H9 (cell line): Measurements from ENCODE around the gene CDH23. TPM values are rescaled to one million over a fixed set of nuclear protein-coding genes. Genes with fewer than 3 reads are reported as not detected.

Experiments
- DNase-seq: peaks from one replicate; pipeline ENCODE4 v3.0.0-alpha.2; 2017
- H2AFZ ChIP-seq: one replicate; pipeline ENCODE4 v1.6.1; 2013; ENCODE audit warnings: mild to moderate bottlenecking, low read length, control low read depth, moderate library complexity
- H2AK5ac ChIP-seq: 2 replicates; pipeline ENCODE4 v1.6.1; 2013; ENCODE audit warnings: low read length, control low read depth, mixed read lengths; ENCODE audit not compliant: insufficient read length
- H2BK120ac ChIP-seq: one replicate; pipeline ENCODE4 v1.6.1; 2013; ENCODE audit warnings: low read depth, mild to moderate bottlenecking, low read length, control low read depth, inconsistent platforms; ENCODE audit not compliant: poor library complexity, severe bottlenecking
- H2BK12ac ChIP-seq: 2 replicates; pipeline ENCODE4 v1.6.1; 2013; ENCODE audit warnings: low read length, control low read depth, mixed read lengths, low read depth; ENCODE audit not compliant: insufficient read length
- H2BK15ac ChIP-seq: 2 replicates; pipeline ENCODE4 v1.6.1; 2013; ENCODE audit warnings: low read depth, low read length, control low read depth
- H2BK20ac ChIP-seq: one replicate; pipeline ENCODE4 v1.6.1; 2013; ENCODE audit warnings: low read depth, mild to moderate bottlenecking, low read length, control low read depth, inconsistent platforms; ENCODE audit not compliant: poor library complexity, severe bottlenecking
- H2BK5ac ChIP-seq: 2 replicates; pipeline ENCODE4 v1.6.1; 2013; ENCODE audit warnings: low read length, control low read depth, mixed read lengths; ENCODE audit not compliant: insufficient read length
- H3K14ac ChIP-seq: 2 replicates; pipeline ENCODE4 v1.6.1; 2013; ENCODE audit warnings: low read length, control low read depth; ENCODE audit not compliant: insufficient read depth
- H3K18ac ChIP-seq: 2 replicates; pipeline ENCODE4 v1.6.1; 2013; ENCODE audit warnings: low read depth, mild to moderate bottlenecking, mixed read lengths, low read length, control low read depth; ENCODE audit not compliant: insufficient read length
- H3K23ac ChIP-seq: 2 replicates; pipeline ENCODE4 v1.6.1; 2013; ENCODE audit warnings: low read length, control low read depth, mixed read lengths, low read depth; ENCODE audit not compliant: insufficient read length
- H3K23me2 ChIP-seq: 2 replicates; pipeline ENCODE4 v1.6.1; 2013; ENCODE audit warnings: low read depth, mild to moderate bottlenecking, mixed read lengths, low read length, control low read depth; ENCODE audit not compliant: insufficient read length, poor library complexity, severe bottlenecking
- H3K27ac ChIP-seq: 2 replicates; pipeline ENCODE4 v1.5.1; 2013; ENCODE audit warnings: low read length, control low read depth, mixed read lengths, low read depth; ENCODE audit not compliant: insufficient read length
- H3K27me3 ChIP-seq: 2 replicates; pipeline ENCODE4 v1.6.1; 2013; ENCODE audit warnings: low read length, control low read depth, inconsistent platforms; ENCODE audit not compliant: insufficient read depth
- H3K4ac ChIP-seq: 2 replicates; pipeline ENCODE4 v1.6.1; 2013; ENCODE audit warnings: low read depth, mild to moderate bottlenecking, control low read depth, inconsistent platforms, low read length, moderate library complexity
- H3K4me1 ChIP-seq: 2 replicates; pipeline ENCODE4 v1.6.1; 2013; ENCODE audit warnings: low read length, control low read depth, inconsistent platforms; ENCODE audit not compliant: insufficient read depth
- H3K4me2 ChIP-seq: 2 replicates; pipeline ENCODE4 v1.6.1; 2013; ENCODE audit warnings: low read length, control low read depth, mixed read lengths; ENCODE audit not compliant: insufficient read length, insufficient read depth
- H3K56ac ChIP-seq: 2 replicates; pipeline ENCODE4 v1.6.1; 2013; ENCODE audit warnings: low read depth, mild to moderate bottlenecking, mixed read lengths, low read length, control low read depth; ENCODE audit not compliant: insufficient read length
- H3K79me1 ChIP-seq: 2 replicates; pipeline ENCODE4 v1.6.1; 2013; ENCODE audit warnings: low read depth, mild to moderate bottlenecking, moderate library complexity, low read length, control low read depth, inconsistent platforms; ENCODE audit not compliant: insufficient read depth, poor library complexity, severe bottlenecking
- H3K79me2 ChIP-seq: 2 replicates; pipeline ENCODE4 v1.6.1; 2013; ENCODE audit warnings: low read length, control low read depth, inconsistent platforms; ENCODE audit not compliant: insufficient read depth
- H3K9ac ChIP-seq: 2 replicates; pipeline ENCODE4 v1.6.1; 2013; ENCODE audit warnings: low read length, control low read depth, mixed read lengths; ENCODE audit not compliant: insufficient read length; ENCODE audit errors: extremely low read depth
- H3K9me3 ChIP-seq: one replicate; pipeline ENCODE4 v1.6.1; 2013; ENCODE audit warnings: low read depth, low read length, inconsistent platforms; ENCODE audit not compliant: control insufficient read depth
- H3T11ph ChIP-seq: one replicate; pipeline ENCODE4 v1.6.1; 2013; ENCODE audit warnings: mild to moderate bottlenecking, low read length, control low read depth, inconsistent platforms
- H4K20me1 ChIP-seq: one replicate; pipeline ENCODE4 v1.6.1; 2013; ENCODE audit not compliant: control insufficient read depth, insufficient read length, insufficient read depth
- H4K5ac ChIP-seq: 2 replicates; pipeline ENCODE4 v1.6.1; 2013; ENCODE audit warnings: low read depth, mild to moderate bottlenecking, mixed read lengths, low read length, control low read depth; ENCODE audit not compliant: insufficient read length
- H4K8ac ChIP-seq: replicated peaks from 2 replicates; pipeline ENCODE4 v1.6.1; 2013; ENCODE audit warnings: low read length, control low read depth, mixed read lengths, low read depth; ENCODE audit not compliant: insufficient read length
- H4K91ac ChIP-seq: 2 replicates; pipeline ENCODE4 v1.6.1; 2013; ENCODE audit warnings: low read depth, mild to moderate bottlenecking, moderate library complexity, mixed read lengths, low read length, control low read depth; ENCODE audit not compliant: insufficient read length
- H3K27ac Mint-ChIP-seq, 3 experiments: 2 replicates in 2 of 3; 3 replicates in 1 of 3; pipeline ENCODE4 v1.8.0; 2020 to 2021; ENCODE audit warnings: mixed read lengths in 3 of 3, mild to moderate bottlenecking in 1 of 3, moderate library complexity in 1 of 3
- H3K27me3 Mint-ChIP-seq: 2 replicates; pipeline ENCODE4 v1.8.0; 2021; ENCODE audit warnings: low read depth, mild to moderate bottlenecking, moderate library complexity, mixed read lengths
- H3K36me3 Mint-ChIP-seq, 3 experiments: 2 replicates in 2 of 3; 3 replicates in 1 of 3; pipeline ENCODE4 v1.8.0; 2020 to 2021; ENCODE audit warnings: low read depth in 3 of 3, mixed read lengths in 3 of 3; ENCODE audit not compliant: insufficient read depth in 1 of 3
- H3K4me1 Mint-ChIP-seq, 2 experiments: 2 replicates each; pipeline ENCODE4 v1.8.0; 2020; ENCODE audit warnings: mixed read lengths in 2 of 2
- H3K4me3 Mint-ChIP-seq, 2 experiments: 2 replicates in 1 of 2; 3 replicates in 1 of 2; pipeline ENCODE4 v1.8.0; 2020 to 2021; ENCODE audit warnings: mild to moderate bottlenecking in 2 of 2, mixed read lengths in 2 of 2, moderate library complexity in 1 of 2
- H3K9me3 Mint-ChIP-seq, 2 experiments: 2 replicates in 1 of 2; 3 replicates in 1 of 2; pipeline ENCODE4 v1.8.0; 2020; ENCODE audit warnings: mild to moderate bottlenecking in 2 of 2, mixed read lengths in 2 of 2, moderate library complexity in 1 of 2
- WGBS: extraction: QIAGEN DNeasy Blood & Tissue Kit; methylation state at CpG from one replicate; pipeline ENCODE4 v1.1.7; 2013; ENCODE audit warnings: missing lambda C conversion rate, low lambda C conversion rate, mixed read lengths; ENCODE audit not compliant: insufficient read length; ENCODE audit errors: extremely low coverage; 5-methylcytosine and 5-hydroxymethylcytosine counted together
- total RNA-seq: library from RNA; stranded (reverse); gene quantifications from 2 replicates; pipeline ENCODE4 v1.2.1, GENCODE V29; 2021
- TF ChIP-seq, protein P1 (sequence below): fragments of 200-600 bp; sonication (generic); conservative IDR thresholded peaks from 3 replicates; pipeline ENCODE4 v1.8.0; 2021; ENCODE audit warnings: antibody characterized with exemption, mild to moderate bottlenecking

CDH23 gene
- total RNA-seq, 1 experiment from 2014 or later: 2.1 TPM

DNA sequence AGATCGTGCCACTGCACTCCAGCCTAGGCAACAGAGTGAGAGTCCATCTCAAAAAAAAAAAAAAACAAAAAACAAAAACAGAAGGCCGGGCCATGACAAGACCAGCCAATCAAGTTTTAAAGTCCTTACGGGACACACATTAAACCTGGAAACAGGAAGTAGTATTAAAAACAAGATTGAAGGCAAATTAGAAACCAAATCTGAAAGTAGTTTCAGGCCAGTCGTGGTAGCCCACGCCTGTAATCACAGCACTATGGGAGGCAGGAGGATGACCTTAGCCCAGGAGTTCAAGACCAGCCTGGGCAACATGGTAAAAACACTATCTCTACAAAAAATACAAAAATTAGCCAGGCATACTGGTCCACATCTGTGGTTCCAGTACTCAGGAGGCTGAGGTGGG is 436.2 kb downstream of the CDH23 start:
- Histone ChIP-seq H2BK120ac (no peak overlapping the region), H3K4me1 (peaks cover 7% of the 10 kb centered on the region; the same call in 1 of the 2 replicates), H3T11ph (no peak overlapping the region), H3K4ac (no peak overlapping the region), H3K27me3 (no peaks in the 10 kb centered on the region), H3K23me2 (no peaks in the 10 kb centered on the region), H4K91ac (no peak overlapping the region), H3K9me3 (no peaks in the 10 kb centered on the region), H2BK15ac (no peak overlapping the region), H2AFZ (no peak overlapping the region), H3K79me1 (peaks cover 13% of the 10 kb centered on the region), H3K14ac (no peak overlapping the region), H3K18ac (no peak overlapping the region), H2BK20ac (no peak overlapping the region), H3K56ac (no peak overlapping the region), H4K8ac (no peak overlapping the region), H3K27ac (no peak overlapping the region), H3K23ac (no peak overlapping the region), H2BK5ac (no peak overlapping the region), H4K20me1 (no peaks in the 10 kb centered on the region), H3K4me2 (no peak overlapping the region), H3K9ac (no peak overlapping the region), H2AK5ac (no peak overlapping the region), H3K79me2 (peaks cover 32% of the 10 kb centered on the region; the same call in 1 of the 2 replicates), H2BK12ac (no peak overlapping the region), H4K5ac (no peak overlapping the region)
- H3K9me3 Mint-ChIP-seq: no peaks in the 10 kb centered on the region
- WGBS: no CpG with 5 or more reads among the region's 5 CpGs
- 0 out of 7 replicates have a peak overlapping the region, but pooled peaks of 1 of the 3 experiments have one; percentile 44 for H3K27ac Mint-ChIP-seq
- H3K4me1 Mint-ChIP-seq: peaks cover 22 to 23% of the 10 kb centered on the region in 2 experiments
- H3K36me3 Mint-ChIP-seq: peaks cover 32 to 48% (median 44%) of the 10 kb centered on the region in 3 experiments; a peak in 6 of 7 replicates
- TF ChIP-seq, protein P1, sequence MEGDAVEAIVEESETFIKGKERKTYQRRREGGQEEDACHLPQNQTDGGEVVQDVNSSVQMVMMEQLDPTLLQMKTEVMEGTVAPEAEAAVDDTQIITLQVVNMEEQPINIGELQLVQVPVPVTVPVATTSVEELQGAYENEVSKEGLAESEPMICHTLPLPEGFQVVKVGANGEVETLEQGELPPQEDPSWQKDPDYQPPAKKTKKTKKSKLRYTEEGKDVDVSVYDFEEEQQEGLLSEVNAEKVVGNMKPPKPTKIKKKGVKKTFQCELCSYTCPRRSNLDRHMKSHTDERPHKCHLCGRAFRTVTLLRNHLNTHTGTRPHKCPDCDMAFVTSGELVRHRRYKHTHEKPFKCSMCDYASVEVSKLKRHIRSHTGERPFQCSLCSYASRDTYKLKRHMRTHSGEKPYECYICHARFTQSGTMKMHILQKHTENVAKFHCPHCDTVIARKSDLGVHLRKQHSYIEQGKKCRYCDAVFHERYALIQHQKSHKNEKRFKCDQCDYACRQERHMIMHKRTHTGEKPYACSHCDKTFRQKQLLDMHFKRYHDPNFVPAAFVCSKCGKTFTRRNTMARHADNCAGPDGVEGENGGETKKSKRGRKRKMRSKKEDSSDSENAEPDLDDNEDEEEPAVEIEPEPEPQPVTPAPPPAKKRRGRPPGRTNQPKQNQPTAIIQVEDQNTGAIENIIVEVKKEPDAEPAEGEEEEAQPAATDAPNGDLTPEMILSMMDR: no peak
- no peak for DNase-seq
- H3K4me3 Mint-ChIP-seq: no peak overlapping the region
- no peaks in the 10 kb centered on the region for H3K27me3 Mint-ChIP-seq
